Neutrophil (primary cell): Measurements from ENCODE around the gene HS6ST3.

Experiments
- H3K27ac ChIP-seq: fragments of 200-600 bp; sonication (generic); 2 replicates; pipeline ENCODE4 v1.5.1; 2016; ENCODE audit warnings: mild to moderate bottlenecking, moderate library complexity
- H3K27me3 ChIP-seq: fragments of 200-600 bp; sonication (generic); 2 replicates; pipeline ENCODE4 v1.6.0; 2016; ENCODE audit warnings: mild to moderate bottlenecking
- H3K36me3 ChIP-seq: fragments of 200-600 bp; sonication (generic); 2 replicates; pipeline ENCODE4 v1.5.1; 2017
- H3K4me1 ChIP-seq, 2 experiments: fragments of 200-600 bp in 1 of 2; sonication (generic) in 1 of 2; 1 replicate in 1 of 2; 2 replicates in 1 of 2; pipeline versions ENCODE4 v1.5.1 to v1.6.1; 2013 to 2016; ENCODE audit warnings: low read depth in 1 of 2, low read length in 1 of 2, mild to moderate bottlenecking in 1 of 2, moderate library complexity in 1 of 2; ENCODE audit not compliant: control insufficient read depth in 1 of 2, insufficient read depth in 1 of 2
- H3K4me3 ChIP-seq, 2 experiments: fragments of 200-600 bp in 1 of 2; sonication (generic) in 1 of 2; 1 replicate in 1 of 2; 2 replicates in 1 of 2; pipeline ENCODE4 v1.5.1; 2013 to 2016; ENCODE audit warnings: low read depth in 1 of 2, low read length in 1 of 2, mild to moderate bottlenecking in 1 of 2, moderate library complexity in 1 of 2
- H3K9me3 ChIP-seq: fragments of 200-600 bp; sonication (generic); 2 replicates; pipeline ENCODE4 v1.5.1; 2016
- TF ChIP-seq, protein P1 (sequence below): fragments of 200-600 bp; sonication (generic); IDR thresholded peaks from 2 replicates; pipeline ENCODE4 v1.5.1; 2016; ENCODE audit warnings: antibody characterized with exemption

Gene HS6ST3

DNA sequence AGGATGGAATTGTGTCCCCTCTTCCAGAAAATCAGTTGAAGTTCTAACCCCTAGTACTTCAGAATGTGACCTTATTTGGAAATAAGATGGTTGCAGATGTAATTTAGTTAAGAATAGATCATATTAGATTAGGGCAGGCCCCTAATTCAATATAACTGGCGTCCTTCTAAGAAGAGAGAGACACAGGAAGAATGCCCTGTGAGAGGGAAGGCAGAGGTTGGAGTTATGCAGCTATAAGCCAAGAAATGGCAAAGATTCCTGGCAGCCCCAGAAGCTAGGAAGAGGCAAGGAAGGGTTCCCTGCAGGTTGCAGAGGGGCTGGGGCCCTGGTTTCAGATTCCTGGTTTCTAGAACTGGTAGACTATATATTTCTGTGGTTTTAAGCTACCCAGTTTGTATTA lies 30.0 kb downstream of the HS6ST3 start:
- H3K27ac ChIP-seq: no peak overlapping the region
- H3K36me3 ChIP-seq: no peaks in the 10 kb centered on the region
- peaks cover 3% of the 10 kb centered on the region for H3K27me3 ChIP-seq
- TF ChIP-seq, protein P1, sequence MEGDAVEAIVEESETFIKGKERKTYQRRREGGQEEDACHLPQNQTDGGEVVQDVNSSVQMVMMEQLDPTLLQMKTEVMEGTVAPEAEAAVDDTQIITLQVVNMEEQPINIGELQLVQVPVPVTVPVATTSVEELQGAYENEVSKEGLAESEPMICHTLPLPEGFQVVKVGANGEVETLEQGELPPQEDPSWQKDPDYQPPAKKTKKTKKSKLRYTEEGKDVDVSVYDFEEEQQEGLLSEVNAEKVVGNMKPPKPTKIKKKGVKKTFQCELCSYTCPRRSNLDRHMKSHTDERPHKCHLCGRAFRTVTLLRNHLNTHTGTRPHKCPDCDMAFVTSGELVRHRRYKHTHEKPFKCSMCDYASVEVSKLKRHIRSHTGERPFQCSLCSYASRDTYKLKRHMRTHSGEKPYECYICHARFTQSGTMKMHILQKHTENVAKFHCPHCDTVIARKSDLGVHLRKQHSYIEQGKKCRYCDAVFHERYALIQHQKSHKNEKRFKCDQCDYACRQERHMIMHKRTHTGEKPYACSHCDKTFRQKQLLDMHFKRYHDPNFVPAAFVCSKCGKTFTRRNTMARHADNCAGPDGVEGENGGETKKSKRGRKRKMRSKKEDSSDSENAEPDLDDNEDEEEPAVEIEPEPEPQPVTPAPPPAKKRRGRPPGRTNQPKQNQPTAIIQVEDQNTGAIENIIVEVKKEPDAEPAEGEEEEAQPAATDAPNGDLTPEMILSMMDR: no peak
- no peaks in the 10 kb centered on the region for H3K4me1 ChIP-seq
- no peaks in the 10 kb centered on the region for H3K9me3 ChIP-seq
- no peak overlapping the region for H3K4me3 ChIP-seq

DNA sequence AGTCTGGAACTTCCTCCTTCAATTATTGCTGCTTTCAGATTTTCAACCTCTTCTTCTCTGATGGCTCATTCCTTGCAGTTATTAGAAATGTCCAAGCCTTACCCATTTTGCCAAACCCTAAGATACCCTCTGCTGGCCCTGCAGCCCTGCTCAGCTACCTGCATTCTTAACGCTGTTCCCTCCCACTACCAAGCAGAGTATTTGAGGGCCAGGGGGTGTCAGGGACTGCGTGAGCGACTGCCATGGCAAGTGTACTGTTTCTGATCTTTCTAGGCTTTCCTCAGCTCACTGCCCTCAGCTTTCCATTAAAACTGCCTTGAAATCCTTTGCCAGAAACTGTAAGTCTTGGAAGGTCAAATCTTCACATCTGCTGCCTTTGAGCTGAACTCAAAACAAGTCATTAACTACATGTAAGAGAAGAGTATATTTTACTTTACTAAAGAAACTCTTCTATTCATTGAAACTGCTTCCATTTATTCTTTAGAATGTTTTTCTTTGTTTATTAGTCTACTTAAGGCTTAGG lies 41.0 kb downstream of the HS6ST3 start:
- H3K4me1 ChIP-seq: no peaks in the 10 kb centered on the region
- TF ChIP-seq, protein P1: no peak

DNA sequence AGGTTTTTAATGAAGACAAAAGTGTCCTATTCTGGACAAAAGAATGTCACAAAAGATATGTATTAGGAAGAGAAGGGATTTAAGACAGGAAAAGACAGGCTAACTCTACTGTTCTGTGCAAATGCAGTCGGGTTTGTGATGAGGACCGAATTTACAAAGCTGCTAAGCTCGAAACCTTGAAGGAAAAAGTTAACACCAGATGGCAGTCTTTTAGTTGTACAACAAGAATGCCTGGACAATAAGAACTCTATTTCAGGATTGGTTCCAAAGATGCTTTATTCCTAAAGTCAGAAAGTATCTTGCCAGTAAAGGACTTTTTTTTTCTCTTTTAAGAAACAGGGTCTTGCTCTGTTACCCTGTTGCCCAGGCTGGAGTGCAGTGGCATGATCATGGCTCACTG lies 51.1 kb downstream of the HS6ST3 start:
- TF ChIP-seq, protein P1: no peak
- Histone ChIP-seq H3K27me3 (no peaks in the 10 kb centered on the region), H3K4me3 (no peak overlapping the region), H3K27ac (no peak overlapping the region), H3K4me1 (no peaks in the 10 kb centered on the region), H3K36me3 (no peaks in the 10 kb centered on the region), H3K9me3 (no peaks in the 10 kb centered on the region)

More for the DNA sequence above, 41.0 kb downstream of the HS6ST3 start:
- Histone ChIP-seq H3K36me3 (no peaks in the 10 kb centered on the region), H3K9me3 (no peaks in the 10 kb centered on the region), H3K27ac (no peak overlapping the region), H3K4me3 (no peak overlapping the region), H3K27me3 (no peaks in the 10 kb centered on the region)

DNA sequence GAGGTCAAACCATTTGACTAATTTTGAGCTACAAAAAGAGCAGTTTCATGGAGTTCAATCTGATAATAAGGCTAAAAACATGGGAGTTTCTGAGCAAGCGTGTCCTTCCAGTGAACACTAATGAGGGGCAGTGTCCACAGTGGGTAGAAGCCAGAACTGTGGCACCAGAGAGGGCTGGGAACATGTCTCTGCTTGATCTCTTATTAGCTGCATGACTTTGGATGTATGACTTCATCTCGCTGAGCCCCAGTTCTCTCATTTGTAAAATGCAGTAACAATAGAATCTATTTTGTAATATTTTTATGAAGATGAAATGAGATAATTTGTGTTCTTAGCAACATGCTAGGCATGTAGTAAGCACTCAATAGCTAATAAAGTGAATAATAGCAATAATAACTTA lies 69.8 kb downstream of the HS6ST3 start:
- Histone ChIP-seq H3K4me3 (no peak overlapping the region), H3K27me3 (no peaks in the 10 kb centered on the region), H3K9me3 (no peaks in the 10 kb centered on the region), H3K36me3 (no peaks in the 10 kb centered on the region), H3K27ac (no peak overlapping the region), H3K4me1 (no peaks in the 10 kb centered on the region)
- TF ChIP-seq, protein P1: no peak

DNA sequence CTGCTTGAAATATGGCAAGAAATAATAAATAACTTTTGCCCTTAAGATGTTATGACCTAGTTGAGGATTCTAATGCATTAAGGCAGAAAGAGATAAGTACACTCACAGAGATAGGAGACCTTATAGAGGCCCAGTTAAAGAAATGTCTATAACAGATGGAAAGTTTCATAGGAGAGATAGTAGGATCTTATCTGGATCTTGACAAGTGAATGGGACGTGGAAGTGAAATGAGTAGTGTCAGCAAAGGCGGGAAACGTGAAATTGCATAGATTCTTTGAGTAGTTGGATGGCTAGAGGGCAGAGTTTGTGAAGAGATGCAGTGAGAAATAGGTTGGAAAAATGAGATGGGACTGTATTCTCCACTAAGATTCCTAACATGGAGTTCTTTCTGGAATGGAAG lies 71.2 kb downstream of the HS6ST3 start:
- Histone ChIP-seq H3K27me3 (no peaks in the 10 kb centered on the region), H3K27ac (no peak overlapping the region), H3K9me3 (no peaks in the 10 kb centered on the region), H3K4me3 (no peak overlapping the region), H3K36me3 (no peaks in the 10 kb centered on the region), H3K4me1 (no peaks in the 10 kb centered on the region)
- TF ChIP-seq, protein P1: no peak

DNA sequence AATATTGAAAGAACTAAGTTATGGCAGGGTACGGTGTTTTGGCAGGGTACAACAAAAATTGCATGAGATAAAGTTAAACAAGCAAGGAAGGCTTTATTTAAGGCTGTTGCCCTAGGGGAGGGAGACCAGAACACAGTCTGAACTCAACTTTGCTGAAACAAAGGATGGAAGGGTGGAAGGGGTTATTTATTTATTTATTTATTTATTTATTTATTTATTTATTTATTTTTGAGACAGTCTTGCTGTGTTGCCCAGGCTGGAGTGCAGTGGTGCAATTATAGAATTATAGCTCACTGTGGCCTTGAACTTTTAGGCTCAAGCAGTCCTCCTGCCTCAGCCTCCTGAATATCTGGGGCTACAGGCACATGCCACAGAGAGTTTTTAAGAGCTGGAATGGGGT lies 75.9 kb downstream of the HS6ST3 start:
- Histone ChIP-seq H3K9me3 (no peaks in the 10 kb centered on the region), H3K27me3 (no peaks in the 10 kb centered on the region), H3K36me3 (no peaks in the 10 kb centered on the region), H3K4me3 (no peak overlapping the region), H3K4me1 (no peaks in the 10 kb centered on the region), H3K27ac (no peak overlapping the region)
- TF ChIP-seq, protein P1: no peak
